Middle frontal gyrus (tissue), 1 donor: ENCODE measurements around the gene CHRNB4.

ENCODE experiments used
- DNase-seq: peaks from one replicate; pipeline ENCODE4 v3.0.0-alpha.2; 2015; ENCODE audit warnings: low spot score; ENCODE audit errors: extremely low spot score

Gene CHRNB4

GRCh38 chr15:78634210-78635145 is 6.5 kb downstream of the CHRNB4 start:
- DNase-seq = no peak

GRCh38 chr15:78633348-78633747 is 7.7 kb downstream of the CHRNB4 start:
- DNase-seq = no peak

- DNase-seq = no peak
These were observed 9.9 kb downstream of the CHRNB4 start for GRCh38 chr15:78630886-78631633.

GRCh38 chr15:78629716-78630065 is 11.3 kb downstream of the CHRNB4 start:
- DNase-seq = no peak

- no peak for DNase-seq
These were observed 11.8 kb downstream of the CHRNB4 start for GRCh38 chr15:78629031-78629715.

- DNase-seq = no peak
These were observed 12.8 kb downstream of the CHRNB4 start for GRCh38 chr15:78628227-78628626.

- DNase-seq = no peak
These were observed 13.7 kb downstream of the CHRNB4 start for GRCh38 chr15:78627348-78627747.

GRCh38 chr15:78626381-78626995 is 14.5 kb downstream of the CHRNB4 start:
- DNase-seq = no peak

GRCh38 chr15:78625606-78626280 is 15.3 kb downstream of the CHRNB4 start:
- no peak for DNase-seq

- no peak for DNase-seq
These were observed 16.1 kb downstream of the CHRNB4 start for GRCh38 chr15:78624651-78625590.

GRCh38 chr15:78623786-78624497 is 17.1 kb downstream of the CHRNB4 start:
- DNase-seq = no peak

GRCh38 chr15:78621810-78622402 is 19.1 kb downstream of the CHRNB4 start:
- DNase-seq = no peak

- DNase-seq = no peak
These were observed 20.2 kb downstream of the CHRNB4 start, which contains the start of gene CHRNA3 for GRCh38 chr15:78620527-78621421. CHRNA3 (minus strand) TSS chr15:78620996; CDS start chr15:78620794, 202 bp downstream.

- DNase-seq = no peak
These were observed 20.9 kb downstream of the CHRNB4 start for GRCh38 chr15:78620021-78620526.

- no peak for DNase-seq
These were observed 21.7 kb downstream of the CHRNB4 start for GRCh38 chr15:78619022-78619950.

GRCh38 chr15:78618490-78618934 is 22.5 kb downstream of the CHRNB4 start:
- peak; percentile 72 for DNase-seq
